Rectal smooth muscle tissue (tissue), 1 donor: ENCODE measurements around the gene APOL5.
"Not testable (repeated sequence)": the region's sequence is repeated elsewhere in the genome, so short reads cannot be mapped to it uniquely, and the experiment has no call there.

Experiments
- H3K27ac ChIP-seq: one replicate; pipeline ENCODE4 v1.7.0; 2013; ENCODE audit warnings: low read depth, low read length, inconsistent platforms
- H3K27me3 ChIP-seq: one replicate; pipeline ENCODE4 v1.7.0; 2013; ENCODE audit warnings: low read length; ENCODE audit not compliant: control insufficient read depth, insufficient read depth
- H3K36me3 ChIP-seq: one replicate; pipeline ENCODE4 v1.7.0; 2013; ENCODE audit warnings: low read length; ENCODE audit not compliant: control insufficient read depth, insufficient read depth
- H3K4me1 ChIP-seq: one replicate; pipeline ENCODE4 v1.7.0; 2013; ENCODE audit warnings: low read length; ENCODE audit not compliant: control insufficient read depth, insufficient read depth
- H3K4me3 ChIP-seq: one replicate; pipeline ENCODE4 v1.7.0; 2013; ENCODE audit warnings: low read length
- H3K9ac ChIP-seq: one replicate; pipeline ENCODE4 v1.7.0; 2013; ENCODE audit warnings: low read length

Gene APOL5

DNA sequence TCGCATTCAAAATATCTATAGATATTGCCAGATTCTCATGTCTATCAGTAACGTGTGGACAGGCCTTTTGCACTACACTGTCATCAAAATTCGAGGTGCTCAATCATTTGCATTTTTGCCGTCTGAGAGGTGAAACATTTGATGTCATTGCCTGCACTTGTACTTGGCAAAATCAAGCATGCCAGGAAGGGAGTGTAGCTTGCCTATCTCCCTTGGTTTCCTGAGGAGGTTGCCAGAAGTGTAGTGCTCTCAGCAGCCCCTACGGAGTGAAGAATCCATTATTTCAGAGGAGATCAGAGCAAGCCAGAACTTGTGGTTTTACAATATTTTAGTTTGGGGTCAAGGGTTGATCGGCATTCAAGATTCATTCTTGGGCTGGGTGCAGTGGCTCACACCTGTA lies 30.2 kb upstream of the APOL5 start:
- H3K27ac ChIP-seq = no peak overlapping the region
- no peaks in the 10 kb centered on the region for H3K36me3 ChIP-seq
- H3K27me3 ChIP-seq = no peaks in the 10 kb centered on the region
- H3K4me1 ChIP-seq = no peaks in the 10 kb centered on the region
- H3K4me3 ChIP-seq = no peak overlapping the region
- H3K9ac ChIP-seq = no peak overlapping the region

DNA sequence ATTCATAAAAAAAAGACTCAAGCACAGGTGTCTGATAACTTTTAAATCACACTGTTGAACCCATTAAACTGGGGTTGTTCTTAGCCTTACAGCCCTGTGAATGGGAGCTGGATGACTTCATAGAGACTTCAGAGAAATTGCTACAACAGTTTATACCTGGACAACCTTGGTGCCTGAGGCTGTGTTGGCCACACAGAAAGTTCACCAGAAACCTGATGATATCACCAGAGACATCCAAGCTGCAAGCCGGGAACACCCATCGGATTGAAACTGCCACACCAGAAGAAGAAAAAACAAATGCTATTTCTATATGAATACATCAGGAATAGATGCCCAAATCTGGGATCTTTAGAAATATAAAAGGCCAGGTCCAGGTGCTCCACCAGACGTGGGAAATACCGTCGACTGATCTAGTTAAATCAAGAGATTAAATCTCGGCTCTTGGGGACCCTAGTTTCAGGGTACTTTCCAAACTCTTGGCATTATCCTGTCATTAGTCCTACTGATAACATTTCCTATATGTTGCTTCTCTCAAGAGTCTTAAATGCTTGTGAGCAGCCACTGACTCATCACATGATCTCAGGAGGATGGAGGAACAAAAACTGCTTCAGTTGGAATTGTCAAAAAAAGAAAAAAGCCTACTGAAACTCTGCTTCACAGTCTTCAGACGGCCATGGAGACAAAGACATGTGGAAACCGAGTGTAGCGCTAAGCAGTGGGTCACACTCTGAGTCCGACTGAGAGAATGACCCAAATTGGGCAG lies 28.6 kb upstream of the APOL5 start:
- no peak overlapping the region for H3K4me3 ChIP-seq
- no peaks in the 10 kb centered on the region for H3K4me1 ChIP-seq
- H3K27ac ChIP-seq = no peak overlapping the region
- no peaks in the 10 kb centered on the region for H3K27me3 ChIP-seq
- no peak overlapping the region for H3K9ac ChIP-seq
- H3K36me3 ChIP-seq = no peaks in the 10 kb centered on the region

DNA sequence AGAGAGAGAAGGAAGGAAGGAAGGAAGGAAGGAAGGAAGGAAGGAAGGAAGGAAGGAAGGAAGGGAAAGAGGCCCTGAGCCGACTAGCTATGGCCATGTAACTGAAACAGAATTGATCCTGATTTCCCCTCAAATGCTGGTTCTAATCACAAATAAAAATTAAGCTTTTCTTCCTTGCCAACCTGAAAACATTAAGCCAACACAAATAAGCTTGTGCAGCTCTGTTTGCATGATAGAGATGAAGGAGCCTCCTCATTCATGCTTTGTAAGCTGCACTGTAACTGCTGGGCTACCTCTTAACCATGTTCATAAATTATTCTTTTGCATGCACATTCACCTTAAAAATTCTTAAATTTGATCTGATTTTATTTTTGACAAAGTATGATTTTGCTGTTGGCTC lies 27.7 kb upstream of the APOL5 start:
- Histone ChIP-seq H3K36me3 (no peaks in the 10 kb centered on the region), H3K27ac (no peak overlapping the region), H3K4me1 (no peaks in the 10 kb centered on the region), H3K27me3 (no peaks in the 10 kb centered on the region), H3K9ac (no peak overlapping the region), H3K4me3 (no peak overlapping the region)

DNA sequence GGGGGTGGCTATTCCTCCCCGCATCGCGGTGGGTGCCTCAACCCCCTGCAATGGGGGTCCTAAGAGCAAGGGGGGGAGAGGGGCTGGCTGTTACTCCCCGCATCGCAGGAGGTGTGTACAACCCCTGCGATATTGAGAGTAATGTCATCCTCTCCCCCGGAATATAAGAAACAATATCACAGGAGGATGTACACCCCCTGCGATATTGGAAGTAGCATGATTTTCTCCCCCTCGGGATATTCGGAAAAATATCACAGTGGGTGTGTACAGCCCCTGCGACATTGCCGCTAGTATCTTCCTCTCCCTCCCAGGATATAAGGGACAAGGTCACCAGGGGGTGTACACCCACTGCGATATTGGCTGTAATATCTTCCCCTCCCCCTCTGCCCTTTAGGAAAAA lies 22.5 kb upstream of the APOL5 start:
- no peak overlapping the region for H3K27ac ChIP-seq

DNA sequence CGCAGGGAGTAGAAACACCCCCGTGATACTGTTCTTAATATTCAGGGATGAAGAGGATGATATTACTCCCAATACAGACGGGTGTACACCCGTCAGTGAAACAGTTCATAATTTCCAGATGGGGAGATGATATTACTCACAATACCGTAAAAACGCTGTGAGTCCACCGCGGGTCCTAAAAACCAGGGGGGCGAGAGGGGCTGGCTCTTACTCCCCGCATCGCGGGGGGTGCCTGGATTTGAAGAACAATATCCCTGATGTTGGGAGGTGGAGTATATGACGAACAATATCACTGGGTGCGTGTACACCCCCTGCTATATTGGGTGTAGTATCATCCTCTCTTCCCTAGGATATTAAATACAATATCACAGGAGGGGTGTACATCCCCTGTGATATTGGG lies 20.5 kb upstream of the APOL5 start:
- H3K4me1 ChIP-seq = no peaks in the 10 kb centered on the region
- no peaks in the 10 kb centered on the region for H3K27me3 ChIP-seq
- no peak overlapping the region for H3K4me3 ChIP-seq
- no peaks in the 10 kb centered on the region for H3K36me3 ChIP-seq
- no peak overlapping the region for H3K27ac ChIP-seq
- no peak overlapping the region for H3K9ac ChIP-seq

More for the DNA sequence above, 22.5 kb upstream of the APOL5 start:
- Histone ChIP-seq H3K9ac (no peak overlapping the region), H3K36me3 (no peaks in the 10 kb centered on the region), H3K4me3 (no peak overlapping the region), H3K27me3 (no peaks in the 10 kb centered on the region), H3K4me1 (no peaks in the 10 kb centered on the region)

DNA sequence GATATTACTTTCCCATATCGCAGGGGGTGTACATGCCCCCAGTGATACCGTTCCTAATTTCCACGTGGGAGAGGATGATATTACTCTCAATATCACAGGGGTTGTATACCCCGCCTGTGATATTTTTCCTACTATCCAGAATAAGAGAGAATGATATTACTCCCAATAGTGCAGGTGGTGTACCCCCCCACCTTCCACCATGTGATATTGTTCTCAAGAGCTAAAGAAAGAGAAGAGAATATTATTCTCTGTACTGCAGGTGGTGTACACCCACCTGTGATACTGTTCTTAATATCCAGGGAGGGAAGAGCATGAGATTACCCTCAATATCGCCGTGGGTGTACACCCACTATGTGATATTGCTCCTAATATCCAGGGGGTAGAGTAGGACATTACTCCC lies 17.8 kb upstream of the APOL5 start:
- H3K4me3 ChIP-seq, H3K4me1 ChIP-seq, H3K27me3 ChIP-seq, H3K9ac ChIP-seq, H3K36me3 ChIP-seq, H3K27ac ChIP-seq: not testable (repeated sequence)

DNA sequence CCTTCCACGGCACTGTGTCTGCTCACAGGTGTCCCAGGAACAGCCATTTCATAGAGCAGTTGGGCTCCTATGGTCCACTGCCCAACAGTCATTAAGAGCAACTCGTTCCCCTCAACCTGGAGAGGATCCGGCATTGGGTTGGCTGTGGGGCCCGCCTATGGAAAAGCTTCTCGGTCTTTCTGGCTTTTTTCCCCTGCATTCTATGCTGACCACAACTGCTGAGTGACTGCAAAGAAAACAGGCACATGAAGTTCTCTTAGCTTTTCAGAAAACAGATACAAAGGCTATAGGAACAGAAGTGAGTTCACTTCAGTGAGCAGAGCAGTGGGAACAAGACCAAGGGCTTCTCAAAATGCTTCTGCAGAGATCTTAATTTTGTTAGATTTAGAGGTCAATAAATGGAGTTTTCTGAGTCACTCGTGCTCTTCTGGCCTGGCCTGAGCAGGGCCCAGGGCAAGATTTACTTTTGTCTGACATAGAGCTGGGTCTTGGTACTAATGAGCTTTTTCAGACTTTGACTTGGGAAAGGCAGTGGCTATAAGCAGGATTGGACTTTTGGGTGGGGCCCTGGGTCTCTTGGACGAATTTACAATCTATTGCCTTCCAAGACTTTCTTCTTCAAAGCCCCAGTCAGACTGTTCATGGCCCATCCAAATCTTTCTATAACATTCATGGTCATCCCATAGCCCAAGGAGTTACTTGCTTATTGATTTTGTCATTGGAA lies 13.6 kb upstream of the APOL5 start:
- Histone ChIP-seq H3K27ac (no peak overlapping the region), H3K4me3 (no peak overlapping the region)

DNA sequence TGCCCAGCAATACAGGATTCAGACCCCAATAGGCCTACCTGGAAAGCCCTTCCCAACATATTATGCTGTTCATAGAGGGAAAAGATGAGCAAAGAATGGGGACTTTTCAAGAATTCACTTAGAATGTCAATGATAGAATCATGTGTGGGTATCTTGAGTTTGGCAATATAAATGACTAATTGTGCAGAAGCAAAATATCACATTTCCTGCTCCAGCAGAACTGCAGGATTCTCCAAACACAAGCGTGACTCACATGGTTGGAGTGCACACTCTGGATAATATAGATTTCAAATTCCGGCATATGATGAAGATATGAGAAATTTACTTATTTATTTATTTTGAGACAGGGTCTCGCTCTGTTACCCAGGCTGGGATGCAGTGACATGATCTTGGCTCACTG lies 12.5 kb upstream of the APOL5 start:
- Histone ChIP-seq H3K4me1 (no peaks in the 10 kb centered on the region), H3K27me3 (no peaks in the 10 kb centered on the region), H3K9ac (no peak overlapping the region), H3K27ac (no peak overlapping the region), H3K36me3 (no peaks in the 10 kb centered on the region), H3K4me3 (no peak overlapping the region)

More for the DNA sequence above, 13.6 kb upstream of the APOL5 start:
- no peaks in the 10 kb centered on the region for H3K4me1 ChIP-seq
- no peaks in the 10 kb centered on the region for H3K27me3 ChIP-seq
- no peak overlapping the region for H3K9ac ChIP-seq
- H3K36me3 ChIP-seq = no peaks in the 10 kb centered on the region

DNA sequence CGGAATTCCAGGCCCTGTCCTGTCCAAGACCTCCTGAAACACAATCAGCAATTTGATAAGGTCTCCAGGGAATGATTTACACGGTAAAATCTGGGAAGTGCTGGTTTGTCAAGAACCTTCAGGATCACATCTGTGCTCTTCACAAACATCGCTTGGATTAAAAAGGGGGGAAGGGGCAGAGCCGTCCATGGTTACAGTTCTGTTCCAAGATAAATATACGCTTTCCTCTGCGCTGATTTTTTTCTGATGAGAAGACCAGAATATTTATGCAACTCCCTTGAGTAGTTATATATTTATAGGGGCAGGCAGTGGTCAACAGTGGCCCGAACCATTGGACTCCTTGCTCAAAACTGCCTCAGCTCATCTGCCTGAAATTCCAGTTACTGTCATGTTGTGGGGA lies 9.2 kb upstream of the APOL5 start:
- H3K4me3 ChIP-seq = no peak overlapping the region

DNA sequence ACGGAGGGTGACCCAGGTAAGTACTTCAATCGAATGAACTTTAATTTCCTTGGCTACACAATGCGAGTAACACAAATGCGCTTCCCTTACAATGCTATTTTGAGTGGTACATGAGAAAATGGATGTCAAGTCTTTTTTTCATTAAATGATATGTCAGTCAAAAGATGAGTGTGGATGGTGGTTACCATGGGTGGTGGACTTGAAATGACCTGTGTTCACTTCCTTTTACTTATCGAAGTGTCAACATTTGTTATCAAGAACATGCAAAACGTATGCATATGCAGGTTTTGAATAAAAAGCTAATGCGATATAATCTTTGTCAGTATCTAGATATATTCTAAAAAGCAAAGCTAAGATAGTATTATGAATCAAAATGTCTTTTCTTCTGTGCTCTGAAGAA lies 8.8 kb upstream of the APOL5 start:
- no peak overlapping the region for H3K27ac ChIP-seq
- no peaks in the 10 kb centered on the region for H3K4me1 ChIP-seq
- H3K4me3 ChIP-seq = no peak overlapping the region
- no peak overlapping the region for H3K9ac ChIP-seq
- H3K36me3 ChIP-seq = no peaks in the 10 kb centered on the region
- H3K27me3 ChIP-seq = no peaks in the 10 kb centered on the region

More for the DNA sequence above, 9.2 kb upstream of the APOL5 start:
- Histone ChIP-seq H3K36me3 (no peaks in the 10 kb centered on the region), H3K4me1 (no peaks in the 10 kb centered on the region), H3K27me3 (no peaks in the 10 kb centered on the region), H3K27ac (no peak overlapping the region), H3K9ac (no peak overlapping the region)

DNA sequence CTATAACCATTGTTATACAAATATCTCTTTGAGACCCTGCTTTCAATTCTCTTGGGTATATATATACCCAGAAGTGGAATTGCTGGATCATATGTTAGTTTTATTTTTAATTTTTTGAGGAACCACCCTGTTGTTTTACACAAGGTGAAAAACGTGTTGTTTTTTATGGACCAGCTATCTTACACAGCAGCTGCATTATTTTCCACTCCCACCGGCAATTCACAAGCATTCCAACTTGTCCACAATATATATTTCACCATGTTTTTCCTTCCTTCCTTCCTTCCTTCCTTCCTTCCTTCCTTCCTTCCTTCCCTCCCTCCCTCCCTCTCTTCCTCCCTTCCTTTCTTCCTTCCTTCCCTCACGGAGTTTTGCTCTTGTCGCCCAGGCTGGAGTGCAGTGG lies 6.3 kb upstream of the APOL5 start:
- H3K27me3 ChIP-seq = no peaks in the 10 kb centered on the region
- no peak overlapping the region for H3K4me3 ChIP-seq
- H3K9ac ChIP-seq = no peak overlapping the region
- no peak overlapping the region for H3K27ac ChIP-seq
- H3K4me1 ChIP-seq = no peaks in the 10 kb centered on the region
- no peaks in the 10 kb centered on the region for H3K36me3 ChIP-seq

DNA sequence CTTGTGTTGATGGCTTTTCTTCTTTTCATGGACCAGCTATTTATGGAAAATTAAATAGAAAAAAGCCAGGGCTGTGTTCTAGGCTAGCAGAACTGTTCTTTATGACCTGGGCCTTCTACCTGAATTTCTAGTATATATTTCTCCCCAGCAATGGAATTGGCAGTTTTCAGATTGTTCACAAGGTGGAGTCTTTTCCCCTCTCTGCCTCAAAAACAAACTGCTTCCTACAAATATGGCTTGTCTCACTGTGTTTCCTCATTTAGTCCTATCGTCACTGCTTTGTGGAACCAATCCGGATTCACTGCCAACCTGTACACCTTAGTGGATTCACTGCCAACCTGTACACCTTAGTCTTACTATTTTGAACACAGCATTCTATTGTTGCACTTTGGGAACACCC lies 5.0 kb upstream of the APOL5 start:
- no peaks in the 10 kb centered on the region for H3K36me3 ChIP-seq
- H3K9ac ChIP-seq = no peak overlapping the region
- H3K4me3 ChIP-seq = no peak overlapping the region
- no peak overlapping the region for H3K27ac ChIP-seq
- no peaks in the 10 kb centered on the region for H3K4me1 ChIP-seq
- H3K27me3 ChIP-seq = no peaks in the 10 kb centered on the region
